ENCODE results near the gene FMNL2. TPM values are rescaled to one million over a fixed set of nuclear protein-coding genes. Genes with fewer than 3 reads are reported as not detected.

The FMNL2 gene
- polyA plus RNA-seq, 3 donors, result 0.28 to 3.2 (median 0.71) TPM

DNA sequence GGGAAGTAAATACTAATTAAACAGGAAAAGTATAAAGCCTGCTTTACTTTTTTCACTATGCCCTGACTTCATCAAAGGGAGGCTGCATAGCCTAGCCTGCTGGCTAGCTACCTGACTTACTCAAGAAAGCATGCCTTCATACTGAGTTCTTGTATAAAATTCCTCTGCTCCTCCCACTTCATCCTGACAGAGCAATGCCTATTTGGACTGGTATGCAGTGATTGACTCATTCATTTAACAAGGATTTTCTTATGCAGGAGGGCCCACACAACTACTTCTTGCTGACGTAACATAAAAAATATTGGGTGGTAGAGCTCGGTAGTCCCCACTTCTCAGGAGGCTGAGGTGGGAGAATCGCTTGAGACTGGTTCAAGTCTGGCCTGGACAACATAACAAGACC is 311.8 kb downstream of the FMNL2 start:
- Histone ChIP-seq H3K4me2 (replicated peaks; ENCODE audit: extremely low read depth, low read length, poor library complexity, severe bottlenecking) (no peak overlapping the region), H3K27ac (ENCODE audit: low read depth in 1 of 2, low read length in 2 of 2) (no peak overlapping the region), H3K36me3 (replicated peaks in 1 of 2; ENCODE audit: control insufficient read depth in 1 of 2, insufficient read depth in 2 of 2, low read length in 2 of 2) (peaks cover under 1 to 19% of the 10 kb centered on the region in 2 donors), H4K20me1 (ENCODE audit: insufficient read depth, low read length) (no peaks in the 10 kb centered on the region), H3K9ac (ENCODE audit: insufficient read depth, low read length, poor library complexity, severe bottlenecking) (no peak overlapping the region), H3K9me3 (replicated peaks in 1 of 2; ENCODE audit: control insufficient read depth in 1 of 2, insufficient read depth in 1 of 2, low read length in 2 of 2) (no peaks in the 10 kb centered on the region), H3K27me3 (ENCODE audit: control insufficient read depth in 2 of 2, insufficient read depth in 2 of 2, low read length in 2 of 2) (no peaks in the 10 kb centered on the region), H3K4me3 (replicated peaks in 1 of 3; ENCODE audit: low read depth in 2 of 3, low read length in 3 of 3) (no peak overlapping the region), H3K4me1 (ENCODE audit: control insufficient read depth in 1 of 2, insufficient read depth in 2 of 2, low read length in 2 of 2) (no peaks in the 10 kb centered on the region), H3K79me2 (ENCODE audit: insufficient read depth, low read length) (no peaks in the 10 kb centered on the region), H2AFZ (ENCODE audit: insufficient read depth, low read depth, low read length, poor library complexity, severe bottlenecking) (no peak overlapping the region)
- H3K36me3 Mint-ChIP-seq, result peaks cover 15 to 20% of the 10 kb centered on the region in 2 donors
- intact Hi-C loops (cut with micrococcal nuclease), result loop anchor here in 1 of 2 donors (10.0 kb wide), 1 partner anchor 612 kb away; no protein-coding TSS in a partner anchor
- no peak overlapping the region for H3K4me3 Mint-ChIP-seq
- H3K27ac Mint-ChIP-seq, result no peak overlapping the region
- no CpG with 5 or more reads among the region's 3 CpGs for WGBS (ENCODE audit: insufficient coverage)
- H3K9me3 Mint-ChIP-seq, result no peaks in the 10 kb centered on the region
- TF ChIP-seq, protein P1, sequence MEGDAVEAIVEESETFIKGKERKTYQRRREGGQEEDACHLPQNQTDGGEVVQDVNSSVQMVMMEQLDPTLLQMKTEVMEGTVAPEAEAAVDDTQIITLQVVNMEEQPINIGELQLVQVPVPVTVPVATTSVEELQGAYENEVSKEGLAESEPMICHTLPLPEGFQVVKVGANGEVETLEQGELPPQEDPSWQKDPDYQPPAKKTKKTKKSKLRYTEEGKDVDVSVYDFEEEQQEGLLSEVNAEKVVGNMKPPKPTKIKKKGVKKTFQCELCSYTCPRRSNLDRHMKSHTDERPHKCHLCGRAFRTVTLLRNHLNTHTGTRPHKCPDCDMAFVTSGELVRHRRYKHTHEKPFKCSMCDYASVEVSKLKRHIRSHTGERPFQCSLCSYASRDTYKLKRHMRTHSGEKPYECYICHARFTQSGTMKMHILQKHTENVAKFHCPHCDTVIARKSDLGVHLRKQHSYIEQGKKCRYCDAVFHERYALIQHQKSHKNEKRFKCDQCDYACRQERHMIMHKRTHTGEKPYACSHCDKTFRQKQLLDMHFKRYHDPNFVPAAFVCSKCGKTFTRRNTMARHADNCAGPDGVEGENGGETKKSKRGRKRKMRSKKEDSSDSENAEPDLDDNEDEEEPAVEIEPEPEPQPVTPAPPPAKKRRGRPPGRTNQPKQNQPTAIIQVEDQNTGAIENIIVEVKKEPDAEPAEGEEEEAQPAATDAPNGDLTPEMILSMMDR (IDR thresholded peaks at IDR 0.05), result no peak
- DNase-seq, result no peak
- no peaks in the 10 kb centered on the region for H3K4me1 Mint-ChIP-seq
- H3K27me3 Mint-ChIP-seq (ENCODE audit: low read depth in 3 of 3), result peaks cover 0 to 3% (median 1%) of the 10 kb centered on the region in 3 donors

DNA sequence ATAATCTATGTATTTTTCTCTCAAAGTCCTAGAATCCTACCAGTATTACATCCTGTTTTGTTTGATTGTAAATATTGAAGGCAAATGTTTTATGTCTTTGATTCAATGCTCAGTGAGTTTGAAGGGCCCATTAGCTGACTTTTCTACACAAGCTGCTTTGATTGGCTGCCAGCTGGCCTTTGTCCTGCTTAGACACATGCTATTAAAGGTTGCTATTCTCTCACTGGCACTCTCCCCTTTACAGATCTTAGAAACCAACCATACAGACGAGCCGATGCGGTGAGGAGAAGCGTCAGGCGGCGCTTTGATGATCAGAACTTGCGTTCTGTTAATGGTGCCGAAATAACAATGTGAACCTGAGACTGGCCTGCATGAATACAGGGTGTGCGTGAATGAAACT is 312.6 kb downstream of the FMNL2 start:
- Mint-ChIP-seq H3K9me3 (no peaks in the 10 kb centered on the region), H3K4me3 (no peak overlapping the region), H3K27ac (no peak overlapping the region)

More for the DNA sequence above, 312.6 kb downstream of the FMNL2 start:
- Histone ChIP-seq H3K9ac (ENCODE audit: insufficient read depth, low read length, poor library complexity, severe bottlenecking) (no peak overlapping the region), H3K4me2 (replicated peaks; ENCODE audit: extremely low read depth, low read length, poor library complexity, severe bottlenecking) (no peak overlapping the region), H3K27ac (ENCODE audit: low read depth in 1 of 2, low read length in 2 of 2) (no peak overlapping the region), H4K20me1 (ENCODE audit: insufficient read depth, low read length) (no peaks in the 10 kb centered on the region), H2AFZ (ENCODE audit: insufficient read depth, low read depth, low read length, poor library complexity, severe bottlenecking) (no peak overlapping the region), H3K79me2 (ENCODE audit: insufficient read depth, low read length) (no peaks in the 10 kb centered on the region), H3K4me1 (ENCODE audit: control insufficient read depth in 1 of 2, insufficient read depth in 2 of 2, low read length in 2 of 2) (no peaks in the 10 kb centered on the region), H3K36me3 (replicated peaks in 1 of 2; ENCODE audit: control insufficient read depth in 1 of 2, insufficient read depth in 2 of 2, low read length in 2 of 2) (peaks cover 8 to 27% of the 10 kb centered on the region in 2 donors), H3K9me3 (replicated peaks in 1 of 2; ENCODE audit: control insufficient read depth in 1 of 2, insufficient read depth in 1 of 2, low read length in 2 of 2) (no peaks in the 10 kb centered on the region), H3K4me3 (replicated peaks in 1 of 3; ENCODE audit: low read depth in 2 of 3, low read length in 3 of 3) (no peak overlapping the region), H3K27me3 (ENCODE audit: control insufficient read depth in 2 of 2, insufficient read depth in 2 of 2, low read length in 2 of 2) (no peaks in the 10 kb centered on the region)
- Mint-ChIP-seq H3K4me1 (no peaks in the 10 kb centered on the region), H3K36me3 (peaks cover 23% of the 10 kb centered on the region in 2 donors), H3K27me3 (ENCODE audit: low read depth in 3 of 3) (peaks cover 0 to 3% (median 1%) of the 10 kb centered on the region in 3 donors)
- TF ChIP-seq, protein P1 (IDR thresholded peaks at IDR 0.05), result no peak
- 95% methylated on average over 8 of the region's 9 CpGs for WGBS (ENCODE audit: insufficient coverage)
- intact Hi-C loops (cut with micrococcal nuclease), result loop anchor here in 1 of 2 donors (10.0 kb wide), 1 partner anchor 613 kb away; no protein-coding TSS in a partner anchor
- DNase-seq, result no peak
